DND-41 (cell line): ENCODE data around the gene SH3GL3.

Source experiments
- CTCF ChIP-seq: IDR thresholded peaks from 2 replicates; pipeline ENCODE4 v1.5.1; 2012; ENCODE audit warnings: borderline replicate concordance, low read length, moderate library complexity, mild to moderate bottlenecking; ENCODE audit not compliant: poor library complexity, severe bottlenecking; ENCODE audit errors: extremely low read depth
- EZH2 ChIP-seq: IDR thresholded peaks from 3 replicates; pipeline ENCODE4 v1.6.1; 2012; ENCODE audit warnings: borderline replicate concordance, low read depth, mild to moderate bottlenecking, moderate library complexity, low read length, inconsistent platforms; ENCODE audit not compliant: severe bottlenecking

- no peak for TF ChIP-seq CTCF
- TF ChIP-seq EZH2, result no peak
Observed at GRCh38 chr15:83592370-83593040, 145.4 kb downstream of the SH3GL3 start.
